A549 (cell line): ENCODE measurements around the gene ARHGEF26.

Source experiments
- CTCF ChIP-seq: fragments of >200 bp; sonication (Bioruptor Twin); formaldehyde crosslinking; IDR thresholded peaks from 3 replicates; pipeline ENCODE4 v1.5.1; 2016
- EP300 ChIP-seq, 2 experiments: fragments of >200 bp; sonication (Bioruptor Twin); formaldehyde crosslinking; IDR thresholded peaks; 2 replicates in 1 of 2; 3 replicates in 1 of 2; pipeline ENCODE4 v1.6.1; 2016 to 2017
- JUN ChIP-seq, 2 experiments: fragments of >200 bp; sonication (Bioruptor Twin); formaldehyde crosslinking; IDR thresholded peaks; 2 replicates in 1 of 2; 3 replicates in 1 of 2; pipeline ENCODE4 v1.6.1; 2016 to 2017
- KDM5A ChIP-seq: fragments of 200-600 bp; sonication (generic); IDR thresholded peaks from 2 replicates; pipeline ENCODE4 v1.6.1; 2016; ENCODE audit warnings: antibody characterized with exemption, mild to moderate bottlenecking
- MAX ChIP-seq: IDR thresholded peaks from 2 replicates; pipeline ENCODE4 v1.6.1; 2012
- MYC ChIP-seq: IDR thresholded peaks from 2 replicates; pipeline ENCODE4 v1.6.1; 2012; ENCODE audit warnings: mild to moderate bottlenecking, inconsistent platforms, low read length, improper control_type of control experiment, borderline replicate concordance
- POLR2A ChIP-seq: IDR thresholded peaks from 2 replicates; pipeline ENCODE4 v1.6.1; 2012; ENCODE audit warnings: mild to moderate bottlenecking, low read length
- POLR2AphosphoS2 ChIP-seq: conservative IDR thresholded peaks from 2 replicates; pipeline ENCODE4 v1.6.1; 2012; ENCODE audit warnings: low read length, improper control_type of control experiment, inconsistent platforms
- RAD21 ChIP-seq, 2 experiments: fragments of >200 bp in 1 of 2; sonication (Bioruptor Twin) in 1 of 2; formaldehyde crosslinking in 1 of 2; IDR thresholded peaks in 1 of 2; conservative IDR thresholded peaks in 1 of 2; 2 replicates in 1 of 2; 3 replicates in 1 of 2; pipeline ENCODE4 v1.6.1; 2012 to 2018; ENCODE audit warnings: inconsistent platforms in 1 of 2
- RCOR1 ChIP-seq: fragments of 150-350 bp; IDR thresholded peaks from 2 replicates; pipeline ENCODE4 v1.6.1; 2014; ENCODE audit warnings: antibody characterized with exemption, low read length, low read depth
- SMC3 ChIP-seq: fragments of >200 bp; sonication (Bioruptor Twin); formaldehyde crosslinking; IDR thresholded peaks from 3 replicates; pipeline ENCODE4 v1.6.1; 2018; ENCODE audit warnings: inconsistent platforms
- USF2 ChIP-seq: fragments of 450-650 bp; IDR thresholded peaks from 2 replicates; pipeline ENCODE4 v1.6.1; 2014; ENCODE audit warnings: antibody characterized with exemption

GRCh38 chr3:154223519-154223918, 102.3 kb downstream of the ARHGEF26 start:
- TF ChIP-seq RAD21 (conservative IDR thresholded peaks at IDR 0.05 in 1 of 2, IDR thresholded peaks at IDR 0.05 in 1 of 2): no peak
- no peak for TF ChIP-seq MAX
- TF ChIP-seq CTCF: no peak
- TF ChIP-seq KDM5A: no peak
- no peak for TF ChIP-seq POLR2A
- no peak for TF ChIP-seq RCOR1
- no peak for TF ChIP-seq USF2
- no peak for TF ChIP-seq POLR2AphosphoS2
- no peak for TF ChIP-seq EP300 (IDR thresholded peaks at IDR 0.05)
- no peak for TF ChIP-seq JUN (IDR thresholded peaks at IDR 0.05)
- no peak for TF ChIP-seq SMC3
- no peak for TF ChIP-seq MYC
